GM18511 (cell line): ENCODE measurements around the gene ATP5MC2.
"Not testable (repeated sequence)": the region's sequence is repeated elsewhere in the genome, so short reads cannot be mapped to it uniquely, and the experiment has no call there.

ENCODE experiments used
- ATAC-seq: cut with Tn5 transposase; IDR thresholded peaks from one replicate; pipeline ENCODE4 v1.9.1; 2021; ENCODE audit warnings: mild to moderate bottlenecking, moderate library complexity; ENCODE audit not compliant: unreplicated experiment

Gene ATP5MC2

DNA sequence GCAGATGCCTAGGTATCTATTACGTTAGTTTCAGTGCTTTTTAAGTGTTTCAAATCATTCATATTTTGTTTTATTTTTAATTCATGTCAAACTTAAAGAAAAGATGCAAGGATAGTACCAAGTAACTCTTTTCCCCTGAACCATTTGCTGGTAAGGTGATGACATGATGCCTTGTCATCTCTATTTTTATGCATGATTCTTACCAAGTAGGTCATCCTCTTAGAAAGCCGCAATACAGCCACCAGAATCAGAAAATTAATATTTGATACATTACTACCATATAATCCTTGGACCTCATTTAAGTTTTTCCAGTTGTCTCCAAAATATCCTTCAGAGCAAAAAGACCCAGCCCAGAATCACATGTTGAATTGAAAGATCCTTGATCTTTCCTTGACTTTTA, 22.3 kb downstream of the ATP5MC2 start:
- ATAC-seq, result no peak

DNA sequence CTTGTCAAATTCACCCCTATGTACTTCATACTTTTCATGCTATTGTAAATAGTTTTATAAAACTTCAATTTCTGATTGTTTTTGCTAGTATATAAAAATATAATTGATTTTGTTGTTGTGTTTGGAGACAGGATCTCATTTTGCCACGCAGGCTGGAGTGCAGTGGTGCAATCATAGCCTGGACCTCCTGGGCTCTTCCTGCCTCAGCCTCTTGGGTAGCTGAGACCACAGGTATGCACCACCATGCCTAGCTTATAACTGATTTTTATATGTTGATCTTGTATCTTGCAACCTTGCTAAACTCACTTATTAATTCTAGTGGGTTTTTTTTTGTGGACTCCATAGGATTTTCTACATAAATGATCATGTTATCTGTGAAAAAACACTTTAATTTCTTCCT, 23.5 kb downstream of the ATP5MC2 start:
- ATAC-seq, result no peak

- ATAC-seq, result no peak
Observed at GRCh38 chr12:53651737-53652136, 24.1 kb downstream of the ATP5MC2 start.

DNA sequence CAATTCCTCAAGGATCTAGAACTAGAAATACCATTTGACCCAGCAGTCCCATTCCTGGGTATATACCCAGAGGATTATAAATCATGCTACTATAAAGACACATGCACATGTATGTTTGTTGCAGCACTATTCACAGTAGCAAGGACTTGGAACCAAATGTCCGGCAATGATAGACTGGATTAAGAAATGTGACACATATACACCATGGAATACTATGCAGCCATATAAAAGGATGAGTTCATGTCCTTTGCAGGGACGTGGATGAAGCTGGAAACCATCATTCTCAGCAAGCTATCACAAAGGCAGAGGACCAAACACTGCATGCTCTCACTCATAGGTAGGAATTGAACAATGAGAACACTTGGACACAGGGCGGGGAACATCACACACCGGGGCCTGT, 29.6 kb downstream of the ATP5MC2 start:
- ATAC-seq, result not testable (repeated sequence)

GRCh38 chr12:53645165-53645564, 30.7 kb downstream of the ATP5MC2 start:
- ATAC-seq, result no peak

DNA sequence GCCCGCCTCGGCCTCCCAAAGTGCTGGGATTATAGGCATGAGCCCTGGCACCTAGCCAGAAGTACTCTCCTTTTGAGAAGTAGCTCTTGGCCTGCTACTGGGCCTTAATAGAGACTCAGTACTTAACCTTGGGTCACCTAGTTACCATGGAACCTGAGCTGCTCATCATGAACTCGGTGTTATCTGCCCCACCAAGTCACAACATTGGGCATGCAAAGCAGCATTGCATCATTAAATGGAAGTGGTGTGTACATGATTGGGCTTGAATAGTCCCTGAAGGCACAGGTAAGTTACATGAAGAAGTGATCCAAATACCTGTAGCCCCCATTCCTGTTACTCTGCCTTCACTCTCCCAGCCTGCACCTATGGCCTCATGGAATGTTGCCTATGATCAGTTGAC, 31.8 kb downstream of the ATP5MC2 start:
- no peak for ATAC-seq

- ATAC-seq, result no peak
Observed at GRCh38 chr12:53643232-53643979, 32.5 kb downstream of the ATP5MC2 start.

DNA sequence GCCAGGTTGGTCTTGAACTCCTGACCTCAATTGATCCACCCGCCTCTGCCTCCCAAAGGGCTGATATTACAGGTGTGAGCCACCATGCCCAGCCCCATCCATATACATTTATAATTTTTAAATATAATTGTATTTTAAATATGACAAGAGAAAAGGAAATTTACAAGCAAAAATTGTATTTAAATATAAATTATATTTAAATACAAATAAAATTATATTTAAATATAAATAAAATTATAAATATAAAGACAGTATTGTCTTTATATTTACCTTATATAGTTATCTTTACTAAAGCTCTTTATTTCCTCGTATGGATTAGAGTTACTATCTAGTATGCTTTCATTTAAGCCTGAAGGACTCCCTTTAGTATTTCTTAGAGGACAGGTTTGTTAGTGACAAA, 37.8 kb downstream of the ATP5MC2 start:
- ATAC-seq, result no peak

DNA sequence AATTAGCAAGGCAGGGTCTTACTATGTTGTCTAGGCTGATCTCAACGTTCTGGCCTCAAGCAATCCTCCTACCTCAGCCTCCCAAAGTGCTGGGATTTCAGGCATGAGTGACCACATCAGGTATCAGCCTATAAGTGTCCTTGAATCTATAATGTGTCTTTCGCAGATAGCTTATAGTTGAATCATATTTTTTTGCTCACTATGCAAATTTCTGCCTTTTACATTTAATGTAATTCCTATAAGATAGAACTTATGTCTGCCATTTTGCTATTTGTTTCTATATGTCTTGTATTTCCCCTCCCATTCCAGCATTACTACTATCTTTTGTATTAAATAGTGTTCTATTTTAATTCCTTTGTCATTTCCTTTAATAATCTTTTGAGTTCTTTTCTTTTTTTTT, 39.2 kb downstream of the ATP5MC2 start:
- ATAC-seq, result no peak

DNA sequence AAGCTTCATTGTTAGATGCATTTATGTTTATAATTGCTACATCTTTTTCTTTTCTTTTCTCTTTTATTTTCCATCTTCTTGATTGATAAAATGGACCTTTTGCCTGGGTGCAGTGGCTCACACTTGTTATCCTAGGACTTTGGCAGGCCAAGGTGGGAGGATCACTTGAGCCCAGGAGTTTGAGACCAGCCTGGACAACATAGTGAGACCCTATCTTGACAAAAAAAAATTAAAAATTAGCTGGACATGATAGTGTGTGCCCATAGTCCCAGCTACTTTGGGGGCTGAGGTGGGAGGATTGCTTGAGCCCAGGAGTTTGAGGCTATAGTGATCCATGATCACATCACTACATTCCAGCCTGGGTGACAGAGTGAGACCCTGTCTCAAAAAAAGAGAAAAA, 40.2 kb downstream of the ATP5MC2 start:
- ATAC-seq, result not testable (repeated sequence)

DNA sequence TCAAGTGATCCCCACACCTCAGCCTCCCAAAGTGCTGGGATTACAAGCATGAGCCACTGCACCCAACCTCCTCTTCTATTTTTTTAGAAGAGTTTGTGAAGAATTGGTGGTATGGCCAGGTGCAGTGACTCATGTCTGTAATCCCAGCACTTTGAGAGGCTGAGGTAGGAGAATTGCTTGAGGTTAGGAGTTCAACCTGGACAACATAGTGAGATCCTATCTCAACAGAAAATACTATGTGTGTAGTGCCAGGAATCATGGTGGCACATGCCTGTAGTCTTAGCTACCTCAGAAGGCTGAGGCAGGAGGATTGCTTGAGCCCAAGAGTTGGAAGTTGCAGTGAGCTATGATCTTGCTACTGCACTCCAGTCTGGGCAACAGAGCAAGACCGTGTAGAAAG, 44.2 kb downstream of the ATP5MC2 start:
- ATAC-seq, result no peak

- no peak for ATAC-seq
Observed at GRCh38 chr12:53627919-53628318, 48.0 kb downstream of the ATP5MC2 start.

DNA sequence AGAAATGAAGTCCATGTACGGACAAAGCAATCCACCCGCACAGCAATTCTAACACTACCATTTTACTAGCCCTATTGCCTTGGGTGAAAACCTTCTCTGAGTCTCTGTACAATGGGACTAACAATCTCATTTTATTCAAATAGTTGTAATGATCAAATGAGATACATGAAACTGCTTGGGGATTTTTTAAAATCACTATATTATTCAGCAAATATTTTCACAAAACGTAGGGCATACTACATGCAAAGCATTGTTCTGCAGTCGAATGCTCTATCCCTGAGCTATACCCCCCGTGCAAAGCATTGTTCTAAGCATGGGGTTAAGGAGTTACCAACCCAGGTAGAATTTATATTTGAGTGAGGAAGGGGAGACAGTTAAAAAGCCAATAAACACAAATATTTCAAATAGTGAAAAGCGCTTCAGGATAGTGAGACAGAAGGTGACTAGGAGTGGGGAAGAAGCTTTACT, 49.1 kb downstream of the ATP5MC2 start:
- peak; percentile 2 for ATAC-seq

DNA sequence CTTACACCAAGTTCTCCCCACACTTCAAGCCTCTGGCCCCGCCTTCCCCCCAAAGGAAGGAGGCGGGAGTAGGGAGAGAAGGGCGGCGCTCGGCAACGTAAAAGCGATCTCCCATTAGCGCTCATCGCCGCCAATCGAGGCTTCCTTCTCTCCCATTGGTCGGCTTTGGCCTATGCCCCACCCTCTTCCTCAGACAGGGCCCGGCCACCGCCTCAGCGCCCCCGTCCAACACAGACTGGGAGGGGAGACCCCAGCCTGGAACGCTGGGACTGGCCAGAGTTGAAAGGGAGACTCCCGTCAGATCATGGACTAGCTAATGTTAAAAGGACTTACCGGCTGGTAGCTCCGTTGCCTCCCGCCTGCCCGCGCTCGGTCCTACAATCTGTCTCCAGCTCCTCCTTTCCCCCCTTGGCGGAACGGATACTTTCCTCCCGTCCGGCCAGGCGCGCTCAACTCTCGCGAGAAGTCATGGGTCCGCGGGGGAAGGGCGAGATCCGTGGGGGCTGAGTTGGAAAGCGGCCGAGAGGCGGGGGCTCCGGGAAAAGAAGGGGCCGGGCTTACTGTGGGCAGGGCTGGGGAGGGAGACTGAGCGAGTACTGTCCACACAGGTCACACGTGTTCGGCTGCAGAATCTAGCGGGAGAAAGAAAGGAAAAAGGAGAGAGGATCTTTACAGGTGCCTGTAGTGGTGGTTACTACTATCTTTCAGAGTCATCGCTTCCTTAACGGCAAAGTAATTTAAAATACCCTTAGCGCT, 49.8 kb downstream of the ATP5MC2 start, which contains the start of gene ATF7:
ATF7 (minus strand) TSS at position 437 of the 756 bp plus-strand sequence. CDS start 25,382 bp downstream, outside the sequence.
- ATAC-seq, result peak; percentile 96

DNA sequence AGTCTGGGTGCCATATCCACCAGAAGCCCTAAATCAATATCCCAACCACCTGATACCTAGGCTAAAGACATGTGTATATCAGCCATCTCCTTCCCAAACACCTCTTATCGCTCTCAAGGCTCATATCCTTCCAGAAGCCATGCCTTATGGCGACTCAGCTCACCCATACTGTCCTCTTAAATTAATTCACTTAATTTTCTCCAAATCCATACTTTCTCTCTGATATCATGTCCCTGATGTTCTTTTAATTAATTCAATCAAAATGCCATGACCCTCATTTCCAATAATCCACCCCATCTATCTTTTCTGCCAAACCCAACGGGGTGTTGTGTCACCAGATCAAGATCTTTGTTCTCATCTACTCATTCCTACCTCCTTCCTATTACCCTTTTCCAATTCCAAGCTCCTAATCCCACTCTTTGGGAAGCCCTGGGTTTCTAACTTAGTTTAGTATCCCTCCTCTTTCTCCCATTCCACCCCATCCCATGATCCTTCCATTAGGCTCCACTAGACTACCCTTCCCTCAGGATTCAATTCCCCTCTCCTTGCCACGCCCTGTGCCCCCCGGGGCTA, 50.4 kb downstream of the ATP5MC2 start:
- ATAC-seq, result no peak

- no peak for ATAC-seq
Observed at GRCh38 chr12:53624956-53625355, 50.9 kb downstream of the ATP5MC2 start.

DNA sequence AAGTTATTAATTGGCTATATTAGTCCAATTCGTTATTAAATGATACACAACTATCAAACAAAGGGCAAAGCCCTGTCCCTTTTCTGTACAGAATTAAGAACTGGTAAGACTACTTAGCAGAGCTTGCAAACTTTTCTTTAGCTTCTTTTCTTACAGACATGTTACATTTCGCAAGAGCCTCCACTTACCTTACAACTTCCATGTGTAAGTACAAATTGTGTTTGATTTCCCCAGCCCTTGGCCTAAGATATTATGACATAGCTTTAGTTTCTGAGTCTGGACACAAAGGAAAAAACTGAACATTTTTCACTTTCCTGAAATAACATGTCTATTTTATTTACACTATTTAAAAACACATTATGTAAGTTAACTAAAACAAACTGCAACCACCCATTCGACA, 51.4 kb downstream of the ATP5MC2 start:
- no peak for ATAC-seq

GRCh38 chr12:53623548-53624385, 52.1 kb downstream of the ATP5MC2 start:
- ATAC-seq, result no peak

GRCh38 chr12:53622724-53623123, 53.2 kb downstream of the ATP5MC2 start:
- no peak for ATAC-seq

- ATAC-seq, result no peak
Observed at GRCh38 chr12:53618275-53618674, 57.6 kb downstream of the ATP5MC2 start.

DNA sequence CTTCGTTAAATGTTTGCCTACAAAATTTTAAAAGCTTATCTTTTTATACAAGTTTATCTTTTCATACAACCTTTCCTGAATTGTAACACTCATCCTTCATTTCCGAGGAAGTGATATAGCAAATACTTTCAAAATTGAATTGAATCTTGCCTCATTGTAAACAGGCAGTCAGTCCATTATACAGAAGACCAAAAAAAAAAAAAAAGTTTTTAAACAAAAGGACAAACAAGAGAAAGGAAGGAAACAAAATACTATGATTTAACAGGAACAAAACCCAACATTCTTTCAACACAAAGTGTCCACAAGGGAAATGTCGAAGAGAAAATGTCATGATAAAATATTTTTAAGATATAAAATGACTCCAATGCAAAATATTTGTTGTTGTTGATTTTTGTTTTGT, 58.2 kb downstream of the ATP5MC2 start:
- ATAC-seq, result no peak
